Measurements from ENCODE around the gene IL19. TPM values are rescaled to one million over a fixed set of nuclear protein-coding genes. Genes with fewer than 3 reads are reported as not detected.

The IL19 gene
- total RNA-seq, 3 donors from 2014 or later = not detected

- Histone ChIP-seq H3K4me3 (no peak overlapping the region), H3K36me3 (ENCODE audit: low read depth) (no peaks in the 10 kb centered on the region), H3K4me1 (ENCODE audit: low read depth) (no peaks in the 10 kb centered on the region), H3K9me3 (no peaks in the 10 kb centered on the region)
- intact Hi-C loops (cut with DNase I, micrococcal nuclease) = no loop called here
- TF ChIP-seq CTCF (IDR thresholded peaks at IDR 0.05) = no peak
- DNase-seq = peak; percentile 49 to 78 (median 60)
- peak; percentile 76 for ATAC-seq
Measured at GRCh38 chr1:206766251-206766856, 4.2 kb upstream of the IL19 start.

GRCh38 chr1:206768472-206769303 is 1.9 kb upstream of the IL19 start:
- ATAC-seq (no peak), DNase-seq (no peak)
- intact Hi-C loops (cut with DNase I, micrococcal nuclease) = no loop called here
- no peak for TF ChIP-seq CTCF (IDR thresholded peaks at IDR 0.05)
- Histone ChIP-seq H3K36me3 (ENCODE audit: low read depth) (no peaks in the 10 kb centered on the region), H3K4me1 (ENCODE audit: low read depth) (no peaks in the 10 kb centered on the region), H3K4me3 (no peak overlapping the region), H3K9me3 (no peaks in the 10 kb centered on the region)

GRCh38 chr1:206769304-206769731 is 1.3 kb upstream of the IL19 start:
- TF ChIP-seq CTCF (IDR thresholded peaks at IDR 0.05) = no peak
- ATAC-seq = peak; percentile 65
- H3K9me3 ChIP-seq = no peaks in the 10 kb centered on the region
- no peaks in the 10 kb centered on the region for H3K36me3 ChIP-seq (ENCODE audit: low read depth)
- H3K4me3 ChIP-seq = no peak overlapping the region
- no peak for DNase-seq
- intact Hi-C loops (cut with DNase I, micrococcal nuclease) = no loop called here
- H3K4me1 ChIP-seq (ENCODE audit: low read depth) = no peaks in the 10 kb centered on the region

GRCh38 chr1:206771338-206771692 is 742 bp downstream of the IL19 start:
- TF ChIP-seq CTCF (IDR thresholded peaks at IDR 0.05) = no peak
- H3K9me3 ChIP-seq = no peaks in the 10 kb centered on the region
- intact Hi-C loops (cut with DNase I, micrococcal nuclease) = no loop called here
- H3K36me3 ChIP-seq (ENCODE audit: low read depth) = no peaks in the 10 kb centered on the region
- ATAC-seq = no peak
- no peaks in the 10 kb centered on the region for H3K4me1 ChIP-seq (ENCODE audit: low read depth)
- no peak for DNase-seq
- H3K4me3 ChIP-seq = no peak overlapping the region

- Histone ChIP-seq H3K4me1 (ENCODE audit: low read depth) (no peaks in the 10 kb centered on the region), H3K4me3 (no peak within 1 kb of the TSS), H3K36me3 (ENCODE audit: low read depth) (no peaks in the 10 kb centered on the region), H3K9me3 (no peaks in the 10 kb centered on the region)
- TF ChIP-seq CTCF (IDR thresholded peaks at IDR 0.05) = no peak
- peak; percentile 26 for ATAC-seq
- DNase-seq = no peak
- intact Hi-C loops (cut with DNase I, micrococcal nuclease) = no loop called here
Measured at GRCh38 chr1:206772243-206772937, 1.8 kb downstream of the IL19 start, which contains the start of gene IL10. Gene IL10, minus strand, starts transcription at chr1:206772494. Its CDS starts 59 bp downstream, at chr1:206772435.
